ENCODE data around the gene ELL. TPM values are rescaled to one million over a fixed set of nuclear protein-coding genes. Genes with fewer than 3 reads are reported as not detected.

Gene ELL
- total RNA-seq, 1 experiment from 2014 or later = 18.6 TPM

- DNase-seq (ENCODE audit: low read depth, low spot score) (no peak), ATAC-seq (no peak)
- BruUV-seq (replicated peaks) = no TSS peak
- intact Hi-C loops (cut with micrococcal nuclease; ENCODE audit: unreplicated experiment) = no loop called here
- TF ChIP-seq CTCF (IDR thresholded peaks at IDR 0.05) (no peak), TCF7L2 (IDR thresholded peaks at IDR 0.05; ENCODE audit: low read depth, low read length) (no peak), POLR2AphosphoS5 (IDR thresholded peaks at IDR 0.05; ENCODE audit: low read depth, low read length) (no peak), REST (IDR thresholded peaks at IDR 0.05; ENCODE audit: insufficient read depth in 1 of 2, low read depth in 2 of 2, low read length in 1 of 2) (no peak)
- ChIA-PET POLR2A (no interaction called here), CTCF (no interaction called here)
- H3K36me3 ChIP-seq (ENCODE audit: control insufficient read depth, insufficient read depth, low read length) = no peaks in the 10 kb centered on the region
- no peaks in the 10 kb centered on the region for H3K27me3 ChIP-seq (ENCODE audit: control insufficient read depth, insufficient read depth, low read length)
- in situ Hi-C loops (cut with HindIII; ENCODE audit: low pct_unique_long_range_greater_than_20kb, low sequenced_read_pairs) = no loop called here
- H3K4me1 ChIP-seq (ENCODE audit: control insufficient read depth, insufficient read depth, low read length) = peaks cover 47% of the 10 kb centered on the region
- H3K4me3 ChIP-seq (ENCODE audit: low read depth in 2 of 2, low read length in 2 of 2) = no peak overlapping the region
- H3K27ac ChIP-seq (ENCODE audit: low read length) = peak overlapping the region; percentile 70; the same call in 1 of the 2 replicates
- no peaks in the 10 kb centered on the region for H3K9me3 ChIP-seq (ENCODE audit: control insufficient read depth, insufficient read depth, low read depth, low read length)
These were observed 91.3 kb downstream of the ELL start for GRCh38 chr19:18430417-18431144.

GRCh38 chr19:18429717-18430416 is 92.0 kb downstream of the ELL start:
- CTCF ChIA-PET = no interaction called here
- TF ChIP-seq REST (IDR thresholded peaks at IDR 0.05; ENCODE audit: insufficient read depth in 1 of 2, low read depth in 2 of 2, low read length in 1 of 2) (no peak), SIN3A (IDR thresholded peaks at IDR 0.05; ENCODE audit: borderline replicate concordance, insufficient read depth, low read depth, low read length) (no peak), CTCF (IDR thresholded peaks at IDR 0.05) (no peak), POLR2AphosphoS5 (IDR thresholded peaks at IDR 0.05; ENCODE audit: low read depth, low read length) (no peak), TCF7L2 (IDR thresholded peaks at IDR 0.05; ENCODE audit: low read depth, low read length) (no peak)
- intact Hi-C loops (cut with micrococcal nuclease; ENCODE audit: unreplicated experiment) (no loop called here), in situ Hi-C loops (cut with HindIII; ENCODE audit: low pct_unique_long_range_greater_than_20kb, low sequenced_read_pairs) (no loop called here)
- no peaks in the 10 kb centered on the region for H3K9me3 ChIP-seq (ENCODE audit: control insufficient read depth, insufficient read depth, low read depth, low read length)
- H3K4me1 ChIP-seq (ENCODE audit: control insufficient read depth, insufficient read depth, low read length) = peaks cover 53% of the 10 kb centered on the region
- POLR2A ChIA-PET = no interaction called here
- no peak for DNase-seq (ENCODE audit: low read depth, low spot score)
- no peaks in the 10 kb centered on the region for H3K36me3 ChIP-seq (ENCODE audit: control insufficient read depth, insufficient read depth, low read length)
- H3K27me3 ChIP-seq (ENCODE audit: control insufficient read depth, insufficient read depth, low read length) = no peaks in the 10 kb centered on the region
- BruUV-seq (replicated peaks) = no TSS peak
- H3K4me3 ChIP-seq (ENCODE audit: low read depth in 2 of 2, low read length in 2 of 2) = no peak overlapping the region
- ATAC-seq = no peak
- peak overlapping the region; percentile 70 for H3K27ac ChIP-seq (ENCODE audit: low read length)
